H9 (cell line): ENCODE results near the gene IGSF9. TPM values are rescaled to one million over a fixed set of nuclear protein-coding genes. Genes with fewer than 3 reads are reported as not detected.

Experiments used
- DNase-seq: peaks from one replicate; pipeline ENCODE4 v3.0.0-alpha.2; 2017
- H2AFZ ChIP-seq: one replicate; pipeline ENCODE4 v1.6.1; 2013; ENCODE audit warnings: mild to moderate bottlenecking, low read length, control low read depth, moderate library complexity
- H2AK5ac ChIP-seq: 2 replicates; pipeline ENCODE4 v1.6.1; 2013; ENCODE audit warnings: low read length, control low read depth, mixed read lengths; ENCODE audit not compliant: insufficient read length
- H2BK120ac ChIP-seq: one replicate; pipeline ENCODE4 v1.6.1; 2013; ENCODE audit warnings: low read depth, mild to moderate bottlenecking, low read length, control low read depth, inconsistent platforms; ENCODE audit not compliant: poor library complexity, severe bottlenecking
- H2BK12ac ChIP-seq: 2 replicates; pipeline ENCODE4 v1.6.1; 2013; ENCODE audit warnings: low read length, control low read depth, mixed read lengths, low read depth; ENCODE audit not compliant: insufficient read length
- H2BK15ac ChIP-seq: 2 replicates; pipeline ENCODE4 v1.6.1; 2013; ENCODE audit warnings: low read depth, low read length, control low read depth
- H2BK20ac ChIP-seq: one replicate; pipeline ENCODE4 v1.6.1; 2013; ENCODE audit warnings: low read depth, mild to moderate bottlenecking, low read length, control low read depth, inconsistent platforms; ENCODE audit not compliant: poor library complexity, severe bottlenecking
- H2BK5ac ChIP-seq: 2 replicates; pipeline ENCODE4 v1.6.1; 2013; ENCODE audit warnings: low read length, control low read depth, mixed read lengths; ENCODE audit not compliant: insufficient read length
- H3K14ac ChIP-seq: 2 replicates; pipeline ENCODE4 v1.6.1; 2013; ENCODE audit warnings: low read length, control low read depth; ENCODE audit not compliant: insufficient read depth
- H3K18ac ChIP-seq: 2 replicates; pipeline ENCODE4 v1.6.1; 2013; ENCODE audit warnings: low read depth, mild to moderate bottlenecking, mixed read lengths, low read length, control low read depth; ENCODE audit not compliant: insufficient read length
- H3K23ac ChIP-seq: 2 replicates; pipeline ENCODE4 v1.6.1; 2013; ENCODE audit warnings: low read length, control low read depth, mixed read lengths, low read depth; ENCODE audit not compliant: insufficient read length
- H3K23me2 ChIP-seq: 2 replicates; pipeline ENCODE4 v1.6.1; 2013; ENCODE audit warnings: low read depth, mild to moderate bottlenecking, mixed read lengths, low read length, control low read depth; ENCODE audit not compliant: insufficient read length, poor library complexity, severe bottlenecking
- H3K27ac ChIP-seq: 2 replicates; pipeline ENCODE4 v1.5.1; 2013; ENCODE audit warnings: low read length, control low read depth, mixed read lengths, low read depth; ENCODE audit not compliant: insufficient read length
- H3K27me3 ChIP-seq: 2 replicates; pipeline ENCODE4 v1.6.1; 2013; ENCODE audit warnings: low read length, control low read depth, inconsistent platforms; ENCODE audit not compliant: insufficient read depth
- H3K4ac ChIP-seq: 2 replicates; pipeline ENCODE4 v1.6.1; 2013; ENCODE audit warnings: low read depth, mild to moderate bottlenecking, control low read depth, inconsistent platforms, low read length, moderate library complexity
- H3K4me1 ChIP-seq: 2 replicates; pipeline ENCODE4 v1.6.1; 2013; ENCODE audit warnings: low read length, control low read depth, inconsistent platforms; ENCODE audit not compliant: insufficient read depth
- H3K4me2 ChIP-seq: 2 replicates; pipeline ENCODE4 v1.6.1; 2013; ENCODE audit warnings: low read length, control low read depth, mixed read lengths; ENCODE audit not compliant: insufficient read length, insufficient read depth
- H3K56ac ChIP-seq: 2 replicates; pipeline ENCODE4 v1.6.1; 2013; ENCODE audit warnings: low read depth, mild to moderate bottlenecking, mixed read lengths, low read length, control low read depth; ENCODE audit not compliant: insufficient read length
- H3K79me1 ChIP-seq: 2 replicates; pipeline ENCODE4 v1.6.1; 2013; ENCODE audit warnings: low read depth, mild to moderate bottlenecking, moderate library complexity, low read length, control low read depth, inconsistent platforms; ENCODE audit not compliant: insufficient read depth, poor library complexity, severe bottlenecking
- H3K79me2 ChIP-seq: 2 replicates; pipeline ENCODE4 v1.6.1; 2013; ENCODE audit warnings: low read length, control low read depth, inconsistent platforms; ENCODE audit not compliant: insufficient read depth
- H3K9ac ChIP-seq: 2 replicates; pipeline ENCODE4 v1.6.1; 2013; ENCODE audit warnings: low read length, control low read depth, mixed read lengths; ENCODE audit not compliant: insufficient read length; ENCODE audit errors: extremely low read depth
- H3K9me3 ChIP-seq: one replicate; pipeline ENCODE4 v1.6.1; 2013; ENCODE audit warnings: low read depth, low read length, inconsistent platforms; ENCODE audit not compliant: control insufficient read depth
- H3T11ph ChIP-seq: one replicate; pipeline ENCODE4 v1.6.1; 2013; ENCODE audit warnings: mild to moderate bottlenecking, low read length, control low read depth, inconsistent platforms
- H4K20me1 ChIP-seq: one replicate; pipeline ENCODE4 v1.6.1; 2013; ENCODE audit not compliant: control insufficient read depth, insufficient read length, insufficient read depth
- H4K5ac ChIP-seq: 2 replicates; pipeline ENCODE4 v1.6.1; 2013; ENCODE audit warnings: low read depth, mild to moderate bottlenecking, mixed read lengths, low read length, control low read depth; ENCODE audit not compliant: insufficient read length
- H4K8ac ChIP-seq: replicated peaks from 2 replicates; pipeline ENCODE4 v1.6.1; 2013; ENCODE audit warnings: low read length, control low read depth, mixed read lengths, low read depth; ENCODE audit not compliant: insufficient read length
- H4K91ac ChIP-seq: 2 replicates; pipeline ENCODE4 v1.6.1; 2013; ENCODE audit warnings: low read depth, mild to moderate bottlenecking, moderate library complexity, mixed read lengths, low read length, control low read depth; ENCODE audit not compliant: insufficient read length
- H3K27ac Mint-ChIP-seq, 3 experiments: 2 replicates in 2 of 3; 3 replicates in 1 of 3; pipeline ENCODE4 v1.8.0; 2020 to 2021; ENCODE audit warnings: mixed read lengths in 3 of 3, mild to moderate bottlenecking in 1 of 3, moderate library complexity in 1 of 3
- H3K27me3 Mint-ChIP-seq: 2 replicates; pipeline ENCODE4 v1.8.0; 2021; ENCODE audit warnings: low read depth, mild to moderate bottlenecking, moderate library complexity, mixed read lengths
- H3K36me3 Mint-ChIP-seq, 3 experiments: 2 replicates in 2 of 3; 3 replicates in 1 of 3; pipeline ENCODE4 v1.8.0; 2020 to 2021; ENCODE audit warnings: low read depth in 3 of 3, mixed read lengths in 3 of 3; ENCODE audit not compliant: insufficient read depth in 1 of 3
- H3K4me1 Mint-ChIP-seq, 2 experiments: 2 replicates each; pipeline ENCODE4 v1.8.0; 2020; ENCODE audit warnings: mixed read lengths in 2 of 2
- H3K4me3 Mint-ChIP-seq, 2 experiments: 2 replicates in 1 of 2; 3 replicates in 1 of 2; pipeline ENCODE4 v1.8.0; 2020 to 2021; ENCODE audit warnings: mild to moderate bottlenecking in 2 of 2, mixed read lengths in 2 of 2, moderate library complexity in 1 of 2
- H3K9me3 Mint-ChIP-seq, 2 experiments: 2 replicates in 1 of 2; 3 replicates in 1 of 2; pipeline ENCODE4 v1.8.0; 2020; ENCODE audit warnings: mild to moderate bottlenecking in 2 of 2, mixed read lengths in 2 of 2, moderate library complexity in 1 of 2
- WGBS: extraction: QIAGEN DNeasy Blood & Tissue Kit; methylation state at CpG from one replicate; pipeline ENCODE4 v1.1.7; 2013; ENCODE audit warnings: missing lambda C conversion rate, low lambda C conversion rate, mixed read lengths; ENCODE audit not compliant: insufficient read length; ENCODE audit errors: extremely low coverage; 5-methylcytosine and 5-hydroxymethylcytosine counted together
- total RNA-seq: library from RNA; stranded (reverse); gene quantifications from 2 replicates; pipeline ENCODE4 v1.2.1, GENCODE V29; 2021
- TF ChIP-seq, protein P1 (sequence below): fragments of 200-600 bp; sonication (generic); conservative IDR thresholded peaks from 3 replicates; pipeline ENCODE4 v1.8.0; 2021; ENCODE audit warnings: antibody characterized with exemption, mild to moderate bottlenecking

The IGSF9 gene
- total RNA-seq, 1 experiment from 2014 or later: 11.3 TPM

DNA sequence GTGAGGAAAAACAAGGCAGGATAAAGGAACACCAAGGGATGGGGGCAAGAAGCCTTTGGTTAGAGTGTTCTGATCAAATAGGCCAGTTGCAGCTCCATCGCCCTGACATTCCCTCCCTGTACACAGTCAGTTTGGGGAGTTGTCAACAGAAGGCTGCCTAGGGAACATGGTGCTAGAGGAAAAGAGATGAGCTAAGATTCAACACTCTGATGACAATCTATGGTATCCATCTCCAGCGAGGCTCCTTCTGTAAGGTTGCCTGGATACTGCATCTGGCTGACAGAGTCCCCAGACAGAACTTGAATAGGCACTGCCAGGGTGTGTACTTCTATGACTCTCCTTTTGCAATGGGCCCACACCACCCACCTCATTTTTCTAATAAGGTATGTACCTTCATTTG lies 19.9 kb upstream of the IGSF9 start:
- no CpG with 5 or more reads among the region's 2 CpGs for WGBS

More for the DNA sequence above, 19.9 kb upstream of the IGSF9 start:
- Mint-ChIP-seq H3K4me3 (no peak overlapping the region), H3K9me3 (no peaks in the 10 kb centered on the region), H3K36me3 (no peaks in the 10 kb centered on the region), H3K27me3 (peaks cover 4% of the 10 kb centered on the region; the same call in 1 of the 2 replicates), H3K4me1 (peaks cover 11 to 14% of the 10 kb centered on the region in 2 experiments), H3K27ac (no peak overlapping the region)
- Histone ChIP-seq H3T11ph (no peak overlapping the region), H2AK5ac (no peak overlapping the region), H3K9ac (no peak overlapping the region), H3K56ac (no peak overlapping the region), H3K4ac (no peak overlapping the region), H2BK20ac (no peak overlapping the region), H3K23me2 (no peaks in the 10 kb centered on the region), H2BK120ac (no peak overlapping the region), H3K79me2 (no peaks in the 10 kb centered on the region), H3K9me3 (no peaks in the 10 kb centered on the region), H2BK12ac (no peak overlapping the region), H4K8ac (no peak overlapping the region), H2BK5ac (no peak overlapping the region), H2BK15ac (no peak overlapping the region), H3K14ac (no peak overlapping the region), H3K18ac (no peak overlapping the region), H3K4me1 (no peaks in the 10 kb centered on the region), H2AFZ (no peak overlapping the region), H3K4me2 (no peak overlapping the region), H4K91ac (no peak overlapping the region), H3K79me1 (no peaks in the 10 kb centered on the region), H3K23ac (no peak overlapping the region), H4K5ac (no peak overlapping the region), H3K27ac (no peak overlapping the region), H3K27me3 (no peaks in the 10 kb centered on the region), H4K20me1 (peaks cover 2% of the 10 kb centered on the region)
- peak; percentile 7 for DNase-seq
- TF ChIP-seq, protein P1, sequence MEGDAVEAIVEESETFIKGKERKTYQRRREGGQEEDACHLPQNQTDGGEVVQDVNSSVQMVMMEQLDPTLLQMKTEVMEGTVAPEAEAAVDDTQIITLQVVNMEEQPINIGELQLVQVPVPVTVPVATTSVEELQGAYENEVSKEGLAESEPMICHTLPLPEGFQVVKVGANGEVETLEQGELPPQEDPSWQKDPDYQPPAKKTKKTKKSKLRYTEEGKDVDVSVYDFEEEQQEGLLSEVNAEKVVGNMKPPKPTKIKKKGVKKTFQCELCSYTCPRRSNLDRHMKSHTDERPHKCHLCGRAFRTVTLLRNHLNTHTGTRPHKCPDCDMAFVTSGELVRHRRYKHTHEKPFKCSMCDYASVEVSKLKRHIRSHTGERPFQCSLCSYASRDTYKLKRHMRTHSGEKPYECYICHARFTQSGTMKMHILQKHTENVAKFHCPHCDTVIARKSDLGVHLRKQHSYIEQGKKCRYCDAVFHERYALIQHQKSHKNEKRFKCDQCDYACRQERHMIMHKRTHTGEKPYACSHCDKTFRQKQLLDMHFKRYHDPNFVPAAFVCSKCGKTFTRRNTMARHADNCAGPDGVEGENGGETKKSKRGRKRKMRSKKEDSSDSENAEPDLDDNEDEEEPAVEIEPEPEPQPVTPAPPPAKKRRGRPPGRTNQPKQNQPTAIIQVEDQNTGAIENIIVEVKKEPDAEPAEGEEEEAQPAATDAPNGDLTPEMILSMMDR: no peak
